HEK293T (cell line): ENCODE data around the gene SOX12.

Source experiments
- ARNT ChIP-seq: fragments of 450-650 bp; IDR thresholded peaks from 2 replicates; pipeline ENCODE4 v1.6.1; 2017; ENCODE audit warnings: mild to moderate bottlenecking
- BHLHE40 ChIP-seq: fragments of 450-650 bp; IDR thresholded peaks from 2 replicates; pipeline ENCODE4 v1.6.1; 2016; ENCODE audit warnings: mild to moderate bottlenecking, moderate library complexity, borderline replicate concordance
- ELF4 ChIP-seq: fragments of 450-650 bp; IDR thresholded peaks from 2 replicates; pipeline ENCODE4 v1.6.1; 2017; ENCODE audit warnings: antibody characterized with exemption
- FOXA1 ChIP-seq: fragments of 450-650 bp; IDR thresholded peaks from 2 replicates; pipeline ENCODE4 v1.6.1; 2016; ENCODE audit warnings: mild to moderate bottlenecking
- FOXK2 ChIP-seq: fragments of 450-650 bp; IDR thresholded peaks from 2 replicates; pipeline ENCODE4 v1.6.1; 2016; ENCODE audit warnings: mild to moderate bottlenecking
- FOXM1 ChIP-seq: fragments of 450-650 bp; IDR thresholded peaks from 2 replicates; pipeline ENCODE4 v1.6.1; 2017; ENCODE audit warnings: mild to moderate bottlenecking, borderline replicate concordance
- HDGF ChIP-seq: fragments of 450-650 bp; IDR thresholded peaks from 2 replicates; pipeline ENCODE4 v1.6.1; 2017; ENCODE audit warnings: antibody characterized with exemption, borderline replicate concordance
- LEF1 ChIP-seq: fragments of 450-650 bp; IDR thresholded peaks from 2 replicates; pipeline ENCODE4 v1.6.1; 2017; ENCODE audit warnings: mild to moderate bottlenecking, borderline replicate concordance
- NFRKB ChIP-seq: fragments of 450-650 bp; IDR thresholded peaks from 2 replicates; pipeline ENCODE4 v1.6.1; 2016; ENCODE audit warnings: mild to moderate bottlenecking, moderate library complexity
- SUZ12 ChIP-seq: fragments of 450-650 bp; IDR thresholded peaks from 2 replicates; pipeline ENCODE4 v1.6.1; 2016; ENCODE audit warnings: mild to moderate bottlenecking
- TARDBP ChIP-seq: fragments of 450-650 bp; IDR thresholded peaks from 2 replicates; pipeline ENCODE4 v1.6.1; 2016

GRCh38 chr20:368915-369314, 43.6 kb downstream of the SOX12 start:
- TF ChIP-seq FOXK2 (no peak), HDGF (no peak), TARDBP (no peak), ARNT (no peak), SUZ12 (no peak), ELF4 (no peak), NFRKB (no peak), LEF1 (no peak), FOXM1 (no peak), FOXA1 (no peak), BHLHE40 (no peak)
